SU-DHL-6 (cell line): ENCODE data around the gene ADGRG7.

Experiments used
- H2AFZ ChIP-seq: fragments of 200-600 bp; sonication (generic); 2 replicates; pipeline ENCODE4 v1.6.1; 2014; ENCODE audit warnings: low read depth, mild to moderate bottlenecking, moderate library complexity, mixed read lengths, antibody characterized with exemption, low read length; ENCODE audit not compliant: severe bottlenecking
- H3F3A ChIP-seq: fragments of 200-600 bp; shearing (Covaris generic); 2 replicates; pipeline ENCODE4 v1.6.0; 2016; ENCODE audit warnings: antibody characterized with exemption, mild to moderate bottlenecking; ENCODE audit not compliant: insufficient read depth
- H3K27ac ChIP-seq: fragments of 200-600 bp; sonication (generic); 2 replicates; pipeline ENCODE4 v1.5.1; 2016; ENCODE audit warnings: low read depth, mild to moderate bottlenecking, low read length, moderate library complexity, mixed read lengths
- H3K27me3 ChIP-seq: fragments of 200-600 bp; sonication (generic), shearing (Covaris generic); 2 replicates; pipeline ENCODE4 v1.6.0; 2014; ENCODE audit warnings: mild to moderate bottlenecking, low read length
- H3K36me3 ChIP-seq: fragments of 200-600 bp; sonication (generic); 2 replicates; pipeline ENCODE4 v1.6.1; 2014; ENCODE audit warnings: mild to moderate bottlenecking, low read length, mixed read lengths
- H3K4me2 ChIP-seq: fragments of 300-600, 200-600 bp; shearing (Covaris generic), sonication (generic); 2 replicates; pipeline ENCODE4 v1.6.0; 2014; ENCODE audit warnings: low read length, low read depth, mild to moderate bottlenecking; ENCODE audit not compliant: poor library complexity, severe bottlenecking
- H3K4me3 ChIP-seq: fragments of 200-600 bp; sonication (generic); 2 replicates; pipeline ENCODE4 v1.5.1; 2014; ENCODE audit warnings: antibody characterized with exemption, low read length, mild to moderate bottlenecking, mixed read lengths; ENCODE audit not compliant: insufficient read depth, poor library complexity, severe bottlenecking
- H3K79me2 ChIP-seq: fragments of 200-600 bp; sonication (generic); 2 replicates; pipeline ENCODE4 v1.6.1; 2014; ENCODE audit warnings: mild to moderate bottlenecking, low read length, moderate library complexity; ENCODE audit not compliant: insufficient read depth
- H3K9ac ChIP-seq: fragments of 200-600 bp; sonication (generic); 2 replicates; pipeline ENCODE4 v1.7.0; 2014; ENCODE audit warnings: mild to moderate bottlenecking, low read length
- H3K9me2 ChIP-seq: fragments of 200-600 bp; sonication (generic); replicated peaks from 2 replicates; pipeline ENCODE4 v1.6.1; 2014; ENCODE audit warnings: low read length; ENCODE audit not compliant: insufficient read depth
- H3K9me3 ChIP-seq: fragments of 200-600 bp; sonication (generic); 2 replicates; pipeline ENCODE4 v1.6.1; 2014; ENCODE audit warnings: low read length, mixed read lengths; ENCODE audit not compliant: insufficient read depth
- H4K20me1 ChIP-seq: fragments of 200-600 bp; sonication (generic); 2 replicates; pipeline ENCODE4 v1.6.1; 2014; ENCODE audit warnings: low read depth, mild to moderate bottlenecking, antibody characterized with exemption, low read length, moderate library complexity, mixed read lengths
- CTCF ChIP-seq: fragments of 200-600 bp; sonication (generic); IDR thresholded peaks from one replicate; pipeline ENCODE4 v1.5.1; 2017; ENCODE audit warnings: antibody characterized with exemption, mild to moderate bottlenecking, low read length, moderate library complexity; ENCODE audit not compliant: insufficient read depth, poor library complexity, severe bottlenecking
- EZH2phosphoT487 ChIP-seq: fragments of 200-600 bp; sonication (generic), shearing (Covaris generic); conservative IDR thresholded peaks from 2 replicates; pipeline ENCODE4 v1.6.1; 2018; ENCODE audit warnings: mild to moderate bottlenecking, antibody characterized with exemption, low read length, moderate library complexity, mixed read lengths

Gene ADGRG7

GRCh38 chr3:100730524-100730923, 121.1 kb downstream of the ADGRG7 start:
- Histone ChIP-seq H3K9me3 (no peaks in the 10 kb centered on the region), H3K36me3 (peaks cover 46% of the 10 kb centered on the region), H3K4me3 (no peak overlapping the region), H3F3A (peaks cover 12% of the 10 kb centered on the region; the same call in 1 of the 2 replicates), H3K9me2 (no peaks in the 10 kb centered on the region), H3K9ac (no peak overlapping the region), H4K20me1 (0 out of 2 replicates have a peak, but pooled peaks cover 5% of the 10 kb centered on the region), H3K27me3 (no peaks in the 10 kb centered on the region), H3K27ac (no peak overlapping the region), H2AFZ (no peak overlapping the region), H3K79me2 (peaks cover 7% of the 10 kb centered on the region; the same call in 1 of the 2 replicates), H3K4me2 (no peak overlapping the region)
- TF ChIP-seq CTCF (no peak), EZH2phosphoT487 (no peak)

- Histone ChIP-seq H3K4me3 (no peak overlapping the region), H3K9me3 (no peaks in the 10 kb centered on the region), H3K4me2 (no peak overlapping the region), H3K9me2 (no peaks in the 10 kb centered on the region), H3K27me3 (no peaks in the 10 kb centered on the region), H2AFZ (no peak overlapping the region), H4K20me1 (0 out of 2 replicates have a peak, but pooled peaks cover 5% of the 10 kb centered on the region), H3K9ac (no peak overlapping the region), H3K79me2 (peaks cover 7% of the 10 kb centered on the region; the same call in 1 of the 2 replicates), H3K36me3 (peaks cover 62% of the 10 kb centered on the region), H3K27ac (no peak overlapping the region), H3F3A (peaks cover 12% of the 10 kb centered on the region; the same call in 1 of the 2 replicates)
- TF ChIP-seq CTCF: no peak
- no peak for TF ChIP-seq EZH2phosphoT487
Observed at GRCh38 chr3:100732435-100732834, 123.0 kb downstream of the ADGRG7 start.

DNA sequence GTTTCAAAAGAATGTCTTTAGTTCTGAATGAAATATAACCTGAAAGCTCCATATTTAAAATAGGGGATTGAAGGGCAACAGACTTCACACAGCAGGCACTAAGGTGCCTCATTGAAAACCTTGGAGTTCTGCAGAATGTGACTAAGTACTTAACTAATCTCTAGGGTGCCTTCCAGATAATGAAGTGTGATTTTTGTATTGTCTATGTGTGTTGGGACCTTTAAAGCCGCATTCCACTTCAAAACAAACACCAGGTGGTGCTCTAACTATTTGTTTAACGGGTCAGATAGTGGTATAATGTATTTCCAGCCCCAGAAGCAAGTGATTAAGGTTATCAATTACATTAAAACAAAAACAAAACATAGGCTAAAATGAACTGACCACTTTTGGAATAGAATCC, 127.9 kb downstream of the ADGRG7 start:
- TF ChIP-seq EZH2phosphoT487: no peak
- peak; percentile 25 for TF ChIP-seq CTCF
- no peak overlapping the region for H2AFZ ChIP-seq
- no peak overlapping the region for H3K27ac ChIP-seq
- peaks cover 7% of the 10 kb centered on the region; the same call in 1 of the 2 replicates for H3K79me2 ChIP-seq
- no peak overlapping the region for H3K9ac ChIP-seq
- peaks cover 3% of the 10 kb centered on the region; the same call in 1 of the 2 replicates for H3F3A ChIP-seq
- H3K4me2 ChIP-seq: no peak overlapping the region
- H3K9me2 ChIP-seq: no peaks in the 10 kb centered on the region
- no peaks in the 10 kb centered on the region for H3K9me3 ChIP-seq
- no peaks in the 10 kb centered on the region for H3K27me3 ChIP-seq
- H3K36me3 ChIP-seq: peaks cover 55% of the 10 kb centered on the region
- H3K4me3 ChIP-seq: no peak overlapping the region
- 0 out of 2 replicates have a peak, but pooled peaks cover 5% of the 10 kb centered on the region for H4K20me1 ChIP-seq
